HCT116 (cell line): ENCODE results near the gene FCRLB.

Experiments
- EGR1 ChIP-seq: IDR thresholded peaks from 2 replicates; pipeline ENCODE4 v1.6.1; 2012; ENCODE audit warnings: low read depth
- EZH2 ChIP-seq: fragments of 200-600 bp; sonication (generic); IDR thresholded peaks from 2 replicates; pipeline ENCODE4 v1.6.1; 2017; ENCODE audit warnings: antibody characterized with exemption, mixed run types
- POLR2A ChIP-seq: IDR thresholded peaks from 2 replicates; pipeline ENCODE4 v1.7.0; 2011; ENCODE audit warnings: borderline replicate concordance; ENCODE audit not compliant: insufficient read depth, insufficient read length; ENCODE audit errors: extremely low read depth
- TCF7L2 ChIP-seq: IDR thresholded peaks from 2 replicates; pipeline ENCODE4 v1.7.0; 2011; ENCODE audit warnings: borderline replicate concordance, inconsistent platforms; ENCODE audit not compliant: insufficient read depth, insufficient read length; ENCODE audit errors: extremely low read depth
- TF ChIP-seq, protein P1 (sequence below), 3 experiments: fragments of 200-600 bp in 1 of 3; sonication (generic) in 1 of 3; IDR thresholded peaks in 2 of 3; conservative IDR thresholded peaks in 1 of 3; 2 replicates each; pipeline ENCODE4 v1.5.1; 2012 to 2017; ENCODE audit warnings: low read depth in 2 of 3, low read length in 2 of 3, antibody characterized with exemption in 1 of 3, borderline replicate concordance in 1 of 3, control low read depth in 1 of 3, mild to moderate bottlenecking in 1 of 3, mixed read lengths in 1 of 3, mixed run types in 1 of 3, moderate library complexity in 1 of 3; ENCODE audit not compliant: insufficient read depth in 1 of 3

DNA sequence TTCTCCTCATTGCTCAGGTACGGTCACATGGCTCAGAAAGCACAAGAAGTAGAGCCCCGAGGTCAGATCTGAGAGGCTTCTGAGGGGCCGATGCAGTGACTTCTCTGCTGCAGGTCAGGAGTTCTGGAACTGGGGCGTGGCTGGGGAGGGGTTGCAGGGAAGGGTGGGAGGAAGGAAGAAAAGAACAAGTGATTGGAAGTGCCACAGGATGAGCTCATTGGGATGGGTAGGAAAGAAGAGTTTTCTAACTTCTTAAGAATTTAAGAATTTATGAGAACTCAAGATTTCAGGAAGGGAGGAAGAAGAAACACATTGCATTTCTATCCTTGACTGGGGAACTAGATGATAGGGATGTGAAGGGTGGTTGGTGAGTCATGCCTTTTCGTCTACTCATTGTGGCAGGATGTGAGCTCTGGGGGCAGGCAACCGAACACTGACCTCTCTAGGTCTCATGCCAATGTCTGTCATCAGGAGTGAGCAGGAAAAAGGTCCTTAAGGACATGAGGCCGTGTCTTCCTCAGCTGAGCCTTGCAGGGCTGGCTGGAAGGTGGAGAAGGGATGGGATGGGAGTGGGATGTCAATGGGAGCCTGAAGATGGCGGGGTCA is 497 bp downstream of the FCRLB start:
- TF ChIP-seq, protein P1, sequence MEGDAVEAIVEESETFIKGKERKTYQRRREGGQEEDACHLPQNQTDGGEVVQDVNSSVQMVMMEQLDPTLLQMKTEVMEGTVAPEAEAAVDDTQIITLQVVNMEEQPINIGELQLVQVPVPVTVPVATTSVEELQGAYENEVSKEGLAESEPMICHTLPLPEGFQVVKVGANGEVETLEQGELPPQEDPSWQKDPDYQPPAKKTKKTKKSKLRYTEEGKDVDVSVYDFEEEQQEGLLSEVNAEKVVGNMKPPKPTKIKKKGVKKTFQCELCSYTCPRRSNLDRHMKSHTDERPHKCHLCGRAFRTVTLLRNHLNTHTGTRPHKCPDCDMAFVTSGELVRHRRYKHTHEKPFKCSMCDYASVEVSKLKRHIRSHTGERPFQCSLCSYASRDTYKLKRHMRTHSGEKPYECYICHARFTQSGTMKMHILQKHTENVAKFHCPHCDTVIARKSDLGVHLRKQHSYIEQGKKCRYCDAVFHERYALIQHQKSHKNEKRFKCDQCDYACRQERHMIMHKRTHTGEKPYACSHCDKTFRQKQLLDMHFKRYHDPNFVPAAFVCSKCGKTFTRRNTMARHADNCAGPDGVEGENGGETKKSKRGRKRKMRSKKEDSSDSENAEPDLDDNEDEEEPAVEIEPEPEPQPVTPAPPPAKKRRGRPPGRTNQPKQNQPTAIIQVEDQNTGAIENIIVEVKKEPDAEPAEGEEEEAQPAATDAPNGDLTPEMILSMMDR (IDR thresholded peaks at IDR 0.05 in 2 of 3, conservative IDR thresholded peaks at IDR 0.05 in 1 of 3; ENCODE audit: borderline replicate concordance in 1 of 3, insufficient read depth in 1 of 3, low read depth in 2 of 3, low read length in 2 of 3) = no peak
- TF ChIP-seq POLR2A (no peak), EGR1 (no peak), EZH2 (no peak), TCF7L2 (peak; percentile 5)
